Endothelial cell of umbilical vein (primary cell): ENCODE measurements around the gene HK1. TPM values are rescaled to one million over a fixed set of nuclear protein-coding genes. Genes with fewer than 3 reads are reported as not detected.

Experiments used
- BruUV-seq: library from RNA; stranded (reverse); fragments of 400-500 nt; replicated peaks from 2 replicates; lab custom pipeline; 2021; lab: Mats Ljungman, UMichigan
- CTCF ChIA-PET: fragments of 300-600, 350-600 bp; sonication (Branson Sonifier 250); formaldehyde crosslinking; loops from one replicate; lab custom pipeline; 2021; ENCODE audit warnings: antibody characterized with exemption, inconsistent platforms; lab: Charles Lee
- POLR2A ChIA-PET: fragments of 300-600, 350-600 bp; sonication (Branson Sonifier 250); formaldehyde crosslinking; loops from one replicate; lab custom pipeline; 2021; ENCODE audit warnings: antibody characterized with exemption, inconsistent platforms; lab: Charles Lee
- DNase-seq: peaks from one replicate; pipeline ENCODE4 v3.0.0-alpha.2; 2011; ENCODE audit warnings: low read depth, low spot score
- FAIRE-seq: peaks from 2 replicates; lab custom pipeline; 2011; peaks lifted over from hg19 to GRCh38; lab: Jason Lieb, UNC
- H2AFZ ChIP-seq: 2 replicates; pipeline ENCODE4 v1.6.0; 2012; ENCODE audit warnings: low read depth, low read length, control low read depth, inconsistent platforms
- H3K27ac ChIP-seq: 2 replicates; pipeline ENCODE4 v1.5.1; 2011; ENCODE audit warnings: low read depth, mild to moderate bottlenecking, control low read depth, low read length, moderate library complexity; ENCODE audit not compliant: insufficient read depth
- H3K27me3 ChIP-seq, 2 experiments: 2 replicates each; pipeline versions ENCODE4 v1.6.0 to v1.6.1; 2011; ENCODE audit warnings: low read length in 2 of 2, mixed read lengths in 1 of 2; ENCODE audit not compliant: control insufficient read depth in 2 of 2, insufficient read depth in 2 of 2
- H3K36me3 ChIP-seq, 2 experiments: 2 replicates in 1 of 2; 3 replicates in 1 of 2; pipeline ENCODE4 v1.5.1; 2011; ENCODE audit warnings: low read length in 2 of 2, mild to moderate bottlenecking in 1 of 2, moderate library complexity in 1 of 2; ENCODE audit not compliant: control insufficient read depth in 2 of 2, insufficient read depth in 2 of 2; ENCODE audit errors: extremely low read depth in 1 of 2
- H3K4me1 ChIP-seq: 3 replicates; pipeline ENCODE4 v1.5.1; 2011; ENCODE audit warnings: mild to moderate bottlenecking, low read length; ENCODE audit not compliant: control insufficient read depth, insufficient read depth; ENCODE audit errors: extremely low read depth
- H3K4me2 ChIP-seq: 2 replicates; pipeline ENCODE4 v1.6.1; 2011; ENCODE audit warnings: low read length, control low read depth, mixed read lengths; ENCODE audit not compliant: insufficient read depth
- H3K4me3 ChIP-seq, 3 experiments: fragments of 200-600 bp in 1 of 3; sonication (generic), shearing (Covaris generic) in 1 of 3; replicated peaks in 1 of 3; 2 replicates each; pipeline ENCODE4 v1.5.1; 2011 to 2016; ENCODE audit warnings: control low read depth in 3 of 3, low read length in 3 of 3, mild to moderate bottlenecking in 2 of 3, inconsistent platforms in 1 of 3, low read depth in 1 of 3, moderate library complexity in 1 of 3; ENCODE audit not compliant: insufficient read depth in 1 of 3
- H3K79me2 ChIP-seq: 2 replicates; pipeline ENCODE4 v1.6.0; 2012; ENCODE audit warnings: low read length, inconsistent platforms; ENCODE audit not compliant: control insufficient read depth, insufficient read depth
- H3K9ac ChIP-seq: replicated peaks from 2 replicates; pipeline ENCODE3; 2011; ENCODE audit warnings: low read length, control low read depth; ENCODE audit not compliant: insufficient read depth; ENCODE audit errors: extremely low read depth
- H3K9me1 ChIP-seq: replicated peaks from 3 replicates; pipeline ENCODE4 v1.6.0; 2011; ENCODE audit warnings: mild to moderate bottlenecking, low read length; ENCODE audit not compliant: control insufficient read depth, insufficient read depth; ENCODE audit errors: extremely low read depth
- H3K9me3 ChIP-seq: replicated peaks from 2 replicates; pipeline ENCODE4 v1.5.1; 2012; ENCODE audit warnings: low read length, inconsistent platforms; ENCODE audit not compliant: control insufficient read depth, insufficient read depth
- H4K20me1 ChIP-seq: replicated peaks from 2 replicates; pipeline ENCODE3; 2011; ENCODE audit warnings: mild to moderate bottlenecking, low read length; ENCODE audit not compliant: control insufficient read depth, insufficient read depth; ENCODE audit errors: extremely low read depth
- CTCF ChIP-seq, 2 donors: IDR thresholded peaks; 1 replicate in 1 of 2; 2 replicates in 1 of 2; pipeline ENCODE4 v1.5.1; 2011; ENCODE audit warnings: low read length in 2 of 2, mild to moderate bottlenecking in 2 of 2, moderate library complexity in 2 of 2, control low read depth in 1 of 2, inconsistent platforms in 1 of 2, low read depth in 1 of 2; ENCODE audit not compliant: insufficient read depth in 1 of 2; ENCODE audit errors: extremely low read depth in 1 of 2
- EZH2 ChIP-seq: IDR thresholded peaks from 2 replicates; pipeline ENCODE4 v1.6.1; 2012; ENCODE audit warnings: borderline replicate concordance, low read depth, mild to moderate bottlenecking, moderate library complexity, low read length, inconsistent platforms; ENCODE audit not compliant: severe bottlenecking
- JUN ChIP-seq: IDR thresholded peaks from 2 replicates; pipeline ENCODE4 v1.6.1; 2011; ENCODE audit warnings: borderline replicate concordance, low read depth; ENCODE audit not compliant: insufficient read length, insufficient read depth
- MAX ChIP-seq: IDR thresholded peaks from 2 replicates; pipeline ENCODE4 v1.6.1; 2011; ENCODE audit not compliant: insufficient read depth, insufficient read length
- MYC ChIP-seq: IDR thresholded peaks from one replicate; pipeline ENCODE4 v1.6.1; 2011; ENCODE audit warnings: mild to moderate bottlenecking, low read depth, low read length
- POLR2A ChIP-seq: IDR thresholded peaks from 2 replicates; pipeline ENCODE4 v1.6.1; 2012; ENCODE audit warnings: low read depth, mild to moderate bottlenecking, control low read depth, low read length
- dilution Hi-C: fragments of 300-500 bp; cut with MboI; formaldehyde crosslinking; loops from one replicate; pipeline ENCODE4 v1.15.0; 2019; ENCODE audit warnings: low sequenced_read_pairs; ENCODE audit not compliant: extremely low pct_ligation_motif_present
- intact Hi-C: fragments of 100-400 bp; cut with micrococcal nuclease; formaldehyde crosslinking; loops from one replicate; pipeline ENCODE4 v1.10.0; 2022
- polyA plus RNA-seq, 4 experiments: library from polyadenylated mRNA; depleted of rRNA in 3 of 4; stranded (reverse) in 3 of 4; unstranded in 1 of 4; fragments of >200 nt; gene quantifications; 2 replicates each; pipeline versions ENCODE4 v1.2.1 to v1.2.3, GENCODE V29; 2011 to 2012; ENCODE audit warnings: missing spikeins in 1 of 4
- total RNA-seq: library from RNA; stranded (reverse); gene quantifications from 2 replicates; pipeline ENCODE4 v1.2.3, GENCODE V29; 2021

Gene HK1
- total and polyA plus RNA-seq, 2 donors (not counting 3 experiments of a cell fraction or from before 2014, with no cell fraction given) = 50.8 to 121 TPM

- no TSS peak for BruUV-seq
- no peak overlapping the region for H3K27ac ChIP-seq
- no peak overlapping the region for H3K4me2 ChIP-seq
- intact Hi-C loops (loop anchor here (1.0 to 5.0 kb wide), 3 partner anchors 97 to 403 kb away; partner anchors contain the start of gene VPS26A), dilution Hi-C loops (no loop called here)
- peaks cover 17% of the 10 kb centered on the region for H3K4me1 ChIP-seq
- FAIRE-seq (no peak), DNase-seq (no peak)
- no peak overlapping the region for H3K4me3 ChIP-seq
- H3K27me3 ChIP-seq = no peaks in the 10 kb centered on the region
- no peaks in the 10 kb centered on the region for H3K9me1 ChIP-seq
- TF ChIP-seq MAX (no peak), POLR2A (no peak), EZH2 (no peak), JUN (no peak), CTCF (IDR thresholded peaks at IDR 0.05; ENCODE audit: extremely low read depth in 1 of 2, insufficient read depth in 1 of 2, low read depth in 1 of 2, low read length in 2 of 2) (no peak), MYC (no peak)
- H3K9me3 ChIP-seq = no peaks in the 10 kb centered on the region
- POLR2A ChIA-PET = no interaction called here
- no peaks in the 10 kb centered on the region for H4K20me1 ChIP-seq
- no peak overlapping the region for H3K9ac ChIP-seq
- CTCF ChIA-PET = interaction anchor here (1.5 kb wide), 1 partner anchor 228 kb away, joined by 5 read pairs; no protein-coding TSS in a partner anchor
- H2AFZ ChIP-seq = no peak overlapping the region
- H3K79me2 ChIP-seq = no peaks in the 10 kb centered on the region
- no peaks in the 10 kb centered on the region for H3K36me3 ChIP-seq
Measured at GRCh38 chr10:69409968-69410367, 131.7 kb downstream of the HK1 start.
